Epithelial cell of esophagus (primary cell): Measurements from ENCODE around the gene PTPRN2.

Source experiments
- DNase-seq: peaks from one replicate; pipeline ENCODE4 v3.0.0; 2010; ENCODE audit warnings: low read depth
- H3K4me3 ChIP-seq: 2 replicates; pipeline ENCODE4 v1.5.1; 2011; ENCODE audit warnings: mild to moderate bottlenecking, low read length, control low read depth
- CTCF ChIP-seq: IDR thresholded peaks from 2 replicates; pipeline ENCODE4 v1.5.1; 2011; ENCODE audit warnings: low read depth, mild to moderate bottlenecking, low read length, control low read depth, inconsistent platforms; ENCODE audit not compliant: insufficient read depth; ENCODE audit errors: missing control alignments

Gene PTPRN2

GRCh38 chr7:158391541-158391940 is 196.1 kb downstream of the PTPRN2 start:
- H3K4me3 ChIP-seq, result no peak overlapping the region
- TF ChIP-seq CTCF, result no peak
- DNase-seq, result no peak

GRCh38 chr7:158391141-158391540 is 196.5 kb downstream of the PTPRN2 start:
- no peak for TF ChIP-seq CTCF
- no peak overlapping the region for H3K4me3 ChIP-seq
- DNase-seq, result no peak

GRCh38 chr7:158390460-158390859 is 197.2 kb downstream of the PTPRN2 start:
- DNase-seq, result no peak
- H3K4me3 ChIP-seq, result no peak overlapping the region
- TF ChIP-seq CTCF, result no peak

GRCh38 chr7:158389514-158390425 is 197.9 kb downstream of the PTPRN2 start:
- no peak overlapping the region for H3K4me3 ChIP-seq
- no peak for TF ChIP-seq CTCF
- DNase-seq, result no peak

GRCh38 chr7:158388928-158389327 is 198.7 kb downstream of the PTPRN2 start:
- no peak overlapping the region for H3K4me3 ChIP-seq
- DNase-seq, result no peak
- TF ChIP-seq CTCF, result no peak

- no peak overlapping the region for H3K4me3 ChIP-seq
- no peak for TF ChIP-seq CTCF
- no peak for DNase-seq
Measured at GRCh38 chr7:158388072-158388471, 199.6 kb downstream of the PTPRN2 start.

- no peak for TF ChIP-seq CTCF
- H3K4me3 ChIP-seq, result no peak overlapping the region
- DNase-seq, result no peak
Measured at GRCh38 chr7:158387546-158387891, 200.1 kb downstream of the PTPRN2 start.
